Subcutaneous abdominal adipose tissue (tissue), 5 donors: Measurements from ENCODE around the gene MBNL2.
"Not testable (repeated sequence)": the region's sequence is repeated elsewhere in the genome, so short reads cannot be mapped to it uniquely, and the experiment has no call there.

Experiments
- H3K27ac ChIP-seq: one replicate; pipeline ENCODE4 v1.7.0; 2013; ENCODE audit warnings: low read depth, mild to moderate bottlenecking, inconsistent platforms, low read length, moderate library complexity
- H3K27me3 ChIP-seq, 5 donors: one replicate each; pipeline ENCODE4 v1.7.0; 2013; ENCODE audit warnings: low read length in 5 of 5, inconsistent platforms in 1 of 5; ENCODE audit not compliant: control insufficient read depth in 5 of 5, insufficient read depth in 4 of 5
- H3K36me3 ChIP-seq, 5 donors: one replicate each; pipeline ENCODE4 v1.7.0; 2013; ENCODE audit warnings: low read length in 5 of 5; ENCODE audit not compliant: control insufficient read depth in 5 of 5, insufficient read depth in 5 of 5
- H3K4me1 ChIP-seq, 5 donors: one replicate each; pipeline ENCODE4 v1.7.0; 2013; ENCODE audit warnings: low read length in 5 of 5, mild to moderate bottlenecking in 3 of 5, moderate library complexity in 1 of 5; ENCODE audit not compliant: control insufficient read depth in 5 of 5, insufficient read depth in 5 of 5
- H3K4me3 ChIP-seq, 5 donors: one replicate each; pipeline ENCODE4 v1.7.0; 2013; ENCODE audit warnings: low read length in 5 of 5, low read depth in 1 of 5
- H3K9ac ChIP-seq, 5 donors: one replicate each; pipeline ENCODE4 v1.7.0; 2013; ENCODE audit warnings: low read length in 5 of 5, mild to moderate bottlenecking in 4 of 5, moderate library complexity in 3 of 5
- H3K9me3 ChIP-seq, 5 donors: one replicate each; pipeline ENCODE4 v1.7.0; 2013; ENCODE audit warnings: low read length in 5 of 5; ENCODE audit not compliant: control insufficient read depth in 5 of 5
- donor health status: healthy.
- donor health status: healthy.
- donor health status: healthy.
- donor health status: healthy.
- donor health status: healthy.

MBNL2 gene

DNA sequence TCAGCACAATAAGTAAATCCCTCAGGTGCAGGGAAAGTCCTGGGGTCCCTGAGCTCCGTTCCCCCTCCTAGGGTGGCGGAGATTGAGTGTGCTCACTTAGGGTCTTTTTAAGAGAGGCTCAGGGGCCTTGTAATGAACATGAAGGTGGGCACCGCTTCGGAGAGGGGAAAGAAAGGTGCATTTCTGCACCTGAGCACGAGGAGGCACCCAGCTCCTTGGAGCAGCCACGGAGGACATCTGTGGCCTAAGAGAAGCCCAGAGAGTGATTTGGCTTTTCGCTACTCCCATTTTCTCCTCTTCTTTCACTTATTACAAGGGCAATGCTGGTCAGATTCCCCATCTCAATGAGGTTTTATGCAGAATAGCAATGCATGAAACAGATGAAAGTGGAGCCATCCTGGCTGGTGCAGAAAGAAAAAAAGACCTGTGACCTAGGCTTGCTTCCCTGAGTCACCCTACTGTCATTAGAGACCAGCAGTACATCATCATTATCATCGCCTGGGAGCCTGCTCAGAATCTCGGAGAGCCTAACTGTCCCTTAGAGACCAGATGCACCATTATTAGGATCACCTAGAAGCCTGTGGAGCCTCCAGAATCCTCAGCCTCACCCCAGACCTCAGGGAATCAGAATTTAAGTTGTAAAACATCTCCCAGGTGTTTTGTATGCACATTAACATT lies 125.3 kb downstream of the MBNL2 start:
- Histone ChIP-seq H3K27ac (no peak overlapping the region), H3K4me1 (peaks cover 0 to 8% (median 0%) of the 10 kb centered on the region in 5 donors), H3K4me3 (no peak overlapping the region), H3K9ac (no peak overlapping the region), H3K9me3 (no peaks in the 10 kb centered on the region), H3K36me3 (peaks cover 23 to 64% (median 52%) of the 10 kb centered on the region in 5 donors), H3K27me3 (no peaks in the 10 kb centered on the region)

- no peak overlapping the region for H3K27ac ChIP-seq
- H3K36me3 ChIP-seq: peaks cover 31 to 64% (median 49%) of the 10 kb centered on the region in 5 donors
- no peak overlapping the region for H3K9ac ChIP-seq
These were observed 126.5 kb downstream of the MBNL2 start for GRCh38 chr13:97348569-97349100.

DNA sequence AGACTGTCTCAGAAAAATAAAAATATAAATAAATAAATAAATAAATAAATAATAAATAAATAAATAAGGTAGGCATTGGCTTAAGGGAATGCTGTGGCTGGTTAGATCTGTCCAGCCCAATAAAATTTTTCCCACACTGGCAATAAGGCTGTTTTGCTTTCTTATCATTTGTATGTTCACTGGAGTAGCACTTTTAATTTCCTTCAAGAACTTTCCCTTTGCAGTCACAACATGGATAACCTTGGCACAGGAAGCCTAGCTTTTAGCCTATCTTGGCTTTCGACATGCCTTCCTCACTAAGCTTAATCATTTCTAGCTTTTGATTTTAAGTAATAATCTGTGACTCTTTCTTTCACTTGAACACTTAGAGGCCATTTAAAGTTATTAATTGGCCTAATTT lies 129.9 kb downstream of the MBNL2 start:
- H3K27me3 ChIP-seq, H3K4me3 ChIP-seq, H3K9me3 ChIP-seq, H3K27ac ChIP-seq, H3K9ac ChIP-seq, H3K4me1 ChIP-seq: not testable (repeated sequence)
- H3K36me3 ChIP-seq: peaks cover 39 to 62% (median 43%) of the 10 kb centered on the region in 5 donors

More at GRCh38 chr13:97348569-97349100, 126.5 kb downstream of the MBNL2 start:
- H3K27me3 ChIP-seq: no peaks in the 10 kb centered on the region
- H3K4me3 ChIP-seq: no peak overlapping the region
- no peaks in the 10 kb centered on the region for H3K9me3 ChIP-seq
- H3K4me1 ChIP-seq: peaks cover 0 to 11% (median 0%) of the 10 kb centered on the region in 5 donors

- Histone ChIP-seq H3K9ac (no peak overlapping the region), H3K4me3 (no peak overlapping the region), H3K9me3 (no peaks in the 10 kb centered on the region), H3K36me3 (peaks cover 34 to 61% (median 49%) of the 10 kb centered on the region in 5 donors), H3K4me1 (peaks cover 0 to 3% (median 0%) of the 10 kb centered on the region in 5 donors), H3K27ac (no peak overlapping the region), H3K27me3 (no peaks in the 10 kb centered on the region)
These were observed 130.7 kb downstream of the MBNL2 start for GRCh38 chr13:97352815-97353214.

- H3K27ac ChIP-seq: no peak overlapping the region
- H3K4me1 ChIP-seq: peaks cover 0 to 5% (median 0%) of the 10 kb centered on the region in 5 donors
- no peaks in the 10 kb centered on the region for H3K27me3 ChIP-seq
- H3K9ac ChIP-seq: no peak overlapping the region
- H3K36me3 ChIP-seq: peaks cover 25 to 57% (median 50%) of the 10 kb centered on the region in 5 donors
- H3K9me3 ChIP-seq: no peaks in the 10 kb centered on the region
- H3K4me3 ChIP-seq: no peak overlapping the region
These were observed 132.0 kb downstream of the MBNL2 start for GRCh38 chr13:97353927-97354675.

GRCh38 chr13:97354808-97355207 lies 132.7 kb downstream of the MBNL2 start:
- H3K27ac ChIP-seq: no peak overlapping the region
- H3K27me3 ChIP-seq: no peaks in the 10 kb centered on the region
- no peak overlapping the region for H3K4me3 ChIP-seq
- H3K4me1 ChIP-seq: peaks cover 0 to 8% (median 0%) of the 10 kb centered on the region in 5 donors
- H3K9ac ChIP-seq: no peak overlapping the region
- H3K36me3 ChIP-seq: peaks cover 19 to 52% (median 43%) of the 10 kb centered on the region in 5 donors
- no peaks in the 10 kb centered on the region for H3K9me3 ChIP-seq

DNA sequence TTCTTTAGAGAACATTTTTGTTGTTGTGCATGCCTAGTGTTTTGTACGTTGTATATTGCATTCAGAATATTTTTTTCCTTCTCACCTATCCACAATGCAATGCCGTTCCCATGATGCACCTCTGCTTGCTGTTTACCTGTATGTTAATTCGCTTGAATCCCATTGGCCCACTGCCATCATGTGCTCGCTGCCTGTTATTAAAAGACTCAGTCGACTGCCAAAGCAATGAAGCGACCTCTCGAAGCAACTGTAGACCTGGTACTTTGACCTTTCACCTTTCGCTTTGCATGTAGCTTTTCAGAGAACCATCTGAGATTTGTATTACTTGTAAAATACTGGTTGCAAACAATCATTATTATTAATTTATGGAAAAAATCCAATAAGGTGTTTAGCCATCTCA lies 134.5 kb downstream of the MBNL2 start:
- no peak overlapping the region for H3K4me3 ChIP-seq
- H3K27ac ChIP-seq: no peak overlapping the region
- H3K9ac ChIP-seq: no peak overlapping the region
- H3K4me1 ChIP-seq: peaks cover 0 to 8% (median 0%) of the 10 kb centered on the region in 5 donors
- H3K36me3 ChIP-seq: peaks cover 19 to 49% (median 43%) of the 10 kb centered on the region in 5 donors
- H3K27me3 ChIP-seq: no peaks in the 10 kb centered on the region
- H3K9me3 ChIP-seq: no peaks in the 10 kb centered on the region

- H3K36me3 ChIP-seq: peaks cover 22 to 41% (median 38%) of the 10 kb centered on the region in 5 donors
- no peak overlapping the region for H3K27ac ChIP-seq
- no peaks in the 10 kb centered on the region for H3K9me3 ChIP-seq
- H3K9ac ChIP-seq: no peak overlapping the region
- peaks cover 2 to 16% (median 13%) of the 10 kb centered on the region in 5 donors for H3K4me1 ChIP-seq
- H3K4me3 ChIP-seq: no peak overlapping the region
- H3K27me3 ChIP-seq: no peaks in the 10 kb centered on the region
These were observed 137.3 kb downstream of the MBNL2 start for GRCh38 chr13:97359181-97360057.

GRCh38 chr13:97360610-97361009 lies 138.5 kb downstream of the MBNL2 start:
- no peaks in the 10 kb centered on the region for H3K27me3 ChIP-seq
- no peak overlapping the region for H3K27ac ChIP-seq
- H3K4me1 ChIP-seq: peaks cover 2 to 16% (median 13%) of the 10 kb centered on the region in 5 donors
- peaks cover 30 to 51% (median 42%) of the 10 kb centered on the region in 5 donors for H3K36me3 ChIP-seq
- H3K9ac ChIP-seq: no peak overlapping the region
- no peaks in the 10 kb centered on the region for H3K9me3 ChIP-seq
- no peak overlapping the region for H3K4me3 ChIP-seq
